ENCODE results near the gene ZNF581.

ZNF581 gene

GRCh38 chr19:55616395-55616875 lies 27.0 kb upstream of the ZNF581 start:
- H4K91ac ChIP-seq (ENCODE audit: low read depth, low read length): no peak overlapping the region
- H3K4ac ChIP-seq (ENCODE audit: low read depth, low read length): no peak overlapping the region
- no peaks in the 10 kb centered on the region for H3K79me2 ChIP-seq (ENCODE audit: control insufficient read depth, insufficient read depth, low read length, poor library complexity)
- no peak overlapping the region for H3K4me3 ChIP-seq (ENCODE audit: low read depth, low read length)
- no peak overlapping the region for H2AK5ac ChIP-seq (ENCODE audit: low read length)
- H3K27ac ChIP-seq (ENCODE audit: low read depth, low read length): no peak overlapping the region
- H3K23ac ChIP-seq (ENCODE audit: low read length): no peak overlapping the region
- no peak overlapping the region for H3K4me2 ChIP-seq (ENCODE audit: low read length)
- peaks cover 10% of the 10 kb centered on the region for H3K9me3 ChIP-seq (ENCODE audit: insufficient read depth, low read depth, low read length)
- no peak overlapping the region for H2BK120ac ChIP-seq (ENCODE audit: insufficient read depth, low read length, poor library complexity)
- no CpG with 5 or more reads among the region's 38 CpGs for WGBS (ENCODE audit: extremely low coverage, insufficient coverage, insufficient read length)
- no peak overlapping the region for H4K8ac ChIP-seq (ENCODE audit: low read depth, low read length)
- no peaks in the 10 kb centered on the region for H3K27me3 ChIP-seq (ENCODE audit: insufficient read depth, low read length)
- no peak overlapping the region for H3K9ac ChIP-seq (ENCODE audit: low read length)
- H3K36me3 ChIP-seq (ENCODE audit: control insufficient read depth in 1 of 2, insufficient read depth in 2 of 2, low read length in 2 of 2): peaks cover 39 to 49% of the 10 kb centered on the region in 2 experiments
- H2AFZ ChIP-seq (ENCODE audit: insufficient read depth, low read length, poor library complexity): no peak overlapping the region
- no peak overlapping the region for H3K18ac ChIP-seq (ENCODE audit: low read length)
- H2BK5ac ChIP-seq (ENCODE audit: low read depth, low read length, poor library complexity): no peak overlapping the region
- no peaks in the 10 kb centered on the region for H3K4me1 ChIP-seq (ENCODE audit: control insufficient read depth in 1 of 2, insufficient read depth in 2 of 2, low read length in 2 of 2)
- no peak overlapping the region for H4K12ac ChIP-seq (ENCODE audit: low read depth, low read length)
- H3K79me1 ChIP-seq (ENCODE audit: low read length): no peaks in the 10 kb centered on the region
- DNase-seq: no peak
- H2BK12ac ChIP-seq (ENCODE audit: low read length): no peak overlapping the region
- no peak overlapping the region for H3K14ac ChIP-seq (ENCODE audit: low read length)

- H3K27me3 ChIP-seq (ENCODE audit: insufficient read depth, low read length): no peaks in the 10 kb centered on the region
- no peak overlapping the region for H2AFZ ChIP-seq (ENCODE audit: insufficient read depth, low read length, poor library complexity)
- H4K8ac ChIP-seq (ENCODE audit: low read depth, low read length): no peak overlapping the region
- no peak overlapping the region for H2BK120ac ChIP-seq (ENCODE audit: insufficient read depth, low read length, poor library complexity)
- H3K4me2 ChIP-seq (ENCODE audit: low read length): no peak overlapping the region
- H2BK12ac ChIP-seq (ENCODE audit: low read length): no peak overlapping the region
- H3K4ac ChIP-seq (ENCODE audit: low read depth, low read length): no peak overlapping the region
- no peak overlapping the region for H2BK5ac ChIP-seq (ENCODE audit: low read depth, low read length, poor library complexity)
- no peak overlapping the region for H3K4me3 ChIP-seq (ENCODE audit: low read depth, low read length)
- no peak overlapping the region for H3K18ac ChIP-seq (ENCODE audit: low read length)
- no peak for DNase-seq
- no peak overlapping the region for H3K27ac ChIP-seq (ENCODE audit: low read depth, low read length)
- no peak overlapping the region for H4K12ac ChIP-seq (ENCODE audit: low read depth, low read length)
- WGBS (ENCODE audit: extremely low coverage, insufficient coverage, insufficient read length): no CpG with 5 or more reads among the region's 8 CpGs
- no peak overlapping the region for H2AK5ac ChIP-seq (ENCODE audit: low read length)
- peaks cover 15% of the 10 kb centered on the region for H3K9me3 ChIP-seq (ENCODE audit: insufficient read depth, low read depth, low read length)
- no peaks in the 10 kb centered on the region for H3K79me2 ChIP-seq (ENCODE audit: control insufficient read depth, insufficient read depth, low read length, poor library complexity)
- no peaks in the 10 kb centered on the region for H3K4me1 ChIP-seq (ENCODE audit: control insufficient read depth in 1 of 2, insufficient read depth in 2 of 2, low read length in 2 of 2)
- no peak overlapping the region for H3K23ac ChIP-seq (ENCODE audit: low read length)
- H3K36me3 ChIP-seq (ENCODE audit: control insufficient read depth in 1 of 2, insufficient read depth in 2 of 2, low read length in 2 of 2): peaks cover 46 to 52% of the 10 kb centered on the region in 2 experiments
- H3K79me1 ChIP-seq (ENCODE audit: low read length): no peaks in the 10 kb centered on the region
- H4K91ac ChIP-seq (ENCODE audit: low read depth, low read length): no peak overlapping the region
- H3K9ac ChIP-seq (ENCODE audit: low read length): no peak overlapping the region
- no peak overlapping the region for H3K14ac ChIP-seq (ENCODE audit: low read length)
These were observed 26.0 kb upstream of the ZNF581 start for GRCh38 chr19:55617426-55617825.

- Histone ChIP-seq H3K14ac (ENCODE audit: low read length) (no peak overlapping the region), H3K27me3 (ENCODE audit: insufficient read depth, low read length) (no peaks in the 10 kb centered on the region), H3K9ac (ENCODE audit: low read length) (peak overlapping the region; percentile 43), H3K36me3 (ENCODE audit: control insufficient read depth in 1 of 2, insufficient read depth in 2 of 2, low read length in 2 of 2) (peaks cover 47 to 52% of the 10 kb centered on the region in 2 experiments), H3K4me1 (ENCODE audit: control insufficient read depth in 1 of 2, insufficient read depth in 2 of 2, low read length in 2 of 2) (no peaks in the 10 kb centered on the region), H3K18ac (ENCODE audit: low read length) (no peak overlapping the region), H4K12ac (ENCODE audit: low read depth, low read length) (no peak overlapping the region), H3K79me1 (ENCODE audit: low read length) (no peaks in the 10 kb centered on the region), H3K4me3 (ENCODE audit: low read depth, low read length) (no peak overlapping the region), H2AFZ (ENCODE audit: insufficient read depth, low read length, poor library complexity) (no peak overlapping the region), H3K79me2 (ENCODE audit: control insufficient read depth, insufficient read depth, low read length, poor library complexity) (no peaks in the 10 kb centered on the region), H3K4me2 (ENCODE audit: low read length) (no peak overlapping the region), H3K23ac (ENCODE audit: low read length) (no peak overlapping the region), H2AK5ac (ENCODE audit: low read length) (no peak overlapping the region), H4K91ac (ENCODE audit: low read depth, low read length) (no peak overlapping the region), H2BK120ac (ENCODE audit: insufficient read depth, low read length, poor library complexity) (no peak overlapping the region), H3K27ac (ENCODE audit: low read depth, low read length) (no peak overlapping the region), H3K9me3 (ENCODE audit: insufficient read depth, low read depth, low read length) (peaks cover 15% of the 10 kb centered on the region), H4K8ac (ENCODE audit: low read depth, low read length) (no peak overlapping the region), H2BK5ac (ENCODE audit: low read depth, low read length, poor library complexity) (no peak overlapping the region), H3K4ac (ENCODE audit: low read depth, low read length) (no peak overlapping the region), H2BK12ac (ENCODE audit: low read length) (no peak overlapping the region)
- no CpG with 5 or more reads among the region's 7 CpGs for WGBS (ENCODE audit: extremely low coverage, insufficient coverage, insufficient read length)
- no peak for DNase-seq
These were observed 25.0 kb upstream of the ZNF581 start for GRCh38 chr19:55618426-55618825.

GRCh38 chr19:55619286-55619685 lies 24.2 kb upstream of the ZNF581 start:
- Histone ChIP-seq H3K23ac (ENCODE audit: low read length) (no peak overlapping the region), H2AFZ (ENCODE audit: insufficient read depth, low read length, poor library complexity) (no peak overlapping the region), H4K8ac (ENCODE audit: low read depth, low read length) (no peak overlapping the region), H3K4me3 (ENCODE audit: low read depth, low read length) (no peak overlapping the region), H4K91ac (ENCODE audit: low read depth, low read length) (no peak overlapping the region), H3K79me2 (ENCODE audit: control insufficient read depth, insufficient read depth, low read length, poor library complexity) (peaks cover under 1% of the 10 kb centered on the region), H2BK12ac (ENCODE audit: low read length) (no peak overlapping the region), H3K27ac (ENCODE audit: low read depth, low read length) (no peak overlapping the region), H3K4ac (ENCODE audit: low read depth, low read length) (no peak overlapping the region), H3K79me1 (ENCODE audit: low read length) (peaks cover under 1% of the 10 kb centered on the region), H4K12ac (ENCODE audit: low read depth, low read length) (no peak overlapping the region), H3K14ac (ENCODE audit: low read length) (no peak overlapping the region), H3K27me3 (ENCODE audit: insufficient read depth, low read length) (no peaks in the 10 kb centered on the region), H3K36me3 (ENCODE audit: control insufficient read depth in 1 of 2, insufficient read depth in 2 of 2, low read length in 2 of 2) (peaks cover 40 to 46% of the 10 kb centered on the region in 2 experiments), H3K9me3 (ENCODE audit: insufficient read depth, low read depth, low read length) (peaks cover 13% of the 10 kb centered on the region), H3K4me1 (ENCODE audit: control insufficient read depth in 1 of 2, insufficient read depth in 2 of 2, low read length in 2 of 2) (no peaks in the 10 kb centered on the region), H3K4me2 (ENCODE audit: low read length) (no peak overlapping the region), H3K18ac (ENCODE audit: low read length) (no peak overlapping the region), H2AK5ac (ENCODE audit: low read length) (no peak overlapping the region), H3K9ac (ENCODE audit: low read length) (no peak overlapping the region), H2BK120ac (ENCODE audit: insufficient read depth, low read length, poor library complexity) (no peak overlapping the region), H2BK5ac (ENCODE audit: low read depth, low read length, poor library complexity) (no peak overlapping the region)
- WGBS (ENCODE audit: extremely low coverage, insufficient coverage, insufficient read length): no CpG with 5 or more reads among the region's 3 CpGs
- DNase-seq: peak in 1 of 2 donors; percentile 14
